GM18907 (cell line): ENCODE results near the gene SLC4A9.
"Not testable (repeated sequence)": the region's sequence is repeated elsewhere in the genome, so short reads cannot be mapped to it uniquely, and the experiment has no call there.

Experiments used
- ATAC-seq: cut with Tn5 transposase; IDR thresholded peaks from one replicate; pipeline ENCODE4 v1.9.1; 2021; ENCODE audit warnings: mild to moderate bottlenecking, moderate library complexity; ENCODE audit not compliant: unreplicated experiment

Gene SLC4A9

DNA sequence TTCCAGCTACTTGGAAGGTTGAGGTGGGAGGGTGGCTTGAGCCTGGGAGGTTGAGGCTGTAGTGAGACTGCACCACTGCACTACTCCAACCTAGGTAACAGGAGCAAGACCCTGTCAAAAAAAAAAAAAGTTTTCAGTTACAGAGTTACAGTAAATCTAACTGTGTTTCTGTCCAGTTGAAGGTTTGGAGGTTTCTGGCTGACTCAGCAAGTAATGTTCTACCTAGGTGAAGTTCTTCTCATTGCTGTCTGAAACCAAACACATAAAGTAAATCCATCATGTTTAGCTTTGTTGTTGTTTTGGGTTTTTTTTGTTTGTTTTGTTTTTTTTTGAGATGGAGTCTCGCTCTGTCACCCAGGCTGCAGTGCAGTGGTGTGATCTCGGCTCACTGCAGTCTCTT, 33.7 kb downstream of the SLC4A9 start:
- no peak for ATAC-seq

DNA sequence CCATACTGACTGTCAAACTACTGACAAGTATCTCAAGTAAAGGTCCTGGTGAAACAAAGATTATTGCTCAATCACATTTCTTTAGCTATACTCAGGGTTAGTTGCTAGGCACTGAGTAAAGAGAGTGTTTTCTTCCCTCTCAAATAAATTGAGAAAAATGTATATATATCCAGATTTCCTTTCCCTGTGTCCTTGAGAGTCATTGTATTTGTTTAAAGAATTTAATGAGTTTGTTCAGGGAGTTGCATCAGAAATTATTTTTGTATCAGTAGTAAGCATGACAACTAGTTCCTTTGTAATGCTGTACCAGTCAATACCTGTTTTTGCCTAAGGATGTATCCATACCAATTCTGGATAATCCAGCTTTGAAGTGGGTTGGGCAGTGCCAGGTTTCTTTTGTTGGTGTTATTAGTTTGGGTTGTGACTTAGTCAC, 38.4 kb downstream of the SLC4A9 start:
- no peak for ATAC-seq

GRCh38 chr5:140399979-140400729, 40.2 kb downstream of the SLC4A9 start:
- peak; percentile 0 for ATAC-seq

DNA sequence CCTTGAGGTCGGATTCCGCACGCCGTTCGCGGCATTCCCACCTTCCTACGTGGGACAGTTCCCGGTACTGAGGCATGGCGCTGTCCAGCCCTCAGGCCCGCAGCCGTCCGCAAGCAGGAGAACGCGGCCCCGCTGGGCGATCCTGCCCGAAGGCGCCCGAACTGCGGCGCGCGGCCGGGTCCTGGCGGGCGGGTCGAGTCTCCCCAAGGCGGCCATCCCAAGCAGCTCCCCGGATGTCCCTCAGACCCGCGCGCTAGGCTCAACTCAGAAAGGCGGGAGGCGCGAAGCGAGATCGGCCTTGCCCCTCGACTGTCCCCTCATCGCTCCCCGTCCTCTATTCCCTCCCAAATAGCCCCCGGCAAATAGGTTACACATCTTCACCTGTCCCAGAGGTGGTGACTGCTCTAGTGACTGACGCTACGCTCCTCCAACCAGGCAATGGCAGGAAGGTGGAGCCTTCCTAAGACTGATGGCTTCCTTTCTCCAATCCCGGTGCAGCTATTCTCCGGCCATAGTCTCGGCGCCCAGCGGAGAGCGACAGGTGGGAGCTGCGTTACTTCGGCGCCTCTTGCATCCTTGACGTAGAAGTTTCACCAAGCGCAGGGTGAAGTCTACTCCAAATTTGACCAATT, 40.9 kb downstream of the SLC4A9 start:
- peak; percentile 77 for ATAC-seq

DNA sequence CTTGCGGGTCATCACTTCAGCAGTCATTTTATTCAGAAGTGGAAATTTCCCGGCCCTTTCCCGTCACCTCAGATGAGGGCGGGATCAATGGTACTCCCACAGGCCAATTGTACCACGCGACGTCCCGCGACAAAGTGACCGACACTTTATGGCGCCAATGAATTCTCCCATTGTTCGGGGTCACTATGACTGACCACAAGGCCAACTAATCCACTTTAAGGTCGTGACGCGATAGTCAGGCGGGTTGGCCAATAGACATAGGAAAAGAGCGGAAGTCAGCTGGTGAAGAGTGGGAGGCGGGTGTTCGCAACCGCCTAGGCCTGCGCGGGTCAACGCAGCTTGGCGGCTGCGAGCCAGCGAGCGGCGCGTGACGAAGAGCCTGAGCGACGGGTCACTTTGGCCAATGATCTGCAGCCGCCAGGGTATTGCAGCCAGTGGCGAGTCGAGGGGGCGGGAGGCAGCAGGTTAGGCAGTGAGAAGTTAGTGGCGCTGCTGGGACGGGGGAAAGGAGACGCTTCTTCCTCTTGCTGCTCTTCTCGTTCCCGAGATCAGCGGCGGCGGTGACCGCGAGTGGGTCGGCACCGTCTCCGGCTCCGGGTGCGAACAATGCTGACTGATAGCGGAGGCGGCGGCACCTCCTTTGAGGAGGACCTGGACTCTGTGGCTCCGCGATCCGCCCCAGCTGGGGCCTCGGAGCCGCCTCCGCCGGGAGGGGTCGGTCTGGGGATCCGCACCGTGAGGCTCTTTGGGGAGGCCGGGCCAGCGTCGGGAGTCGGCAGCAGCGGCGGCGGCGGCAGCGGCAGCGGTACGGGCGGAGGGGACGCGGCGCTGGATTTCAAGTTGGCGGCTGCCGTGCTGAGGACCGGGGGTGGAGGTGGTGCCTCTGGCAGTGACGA, 41.6 kb downstream of the SLC4A9 start, which contains the start of gene ANKHD1:
Gene ANKHD1, plus strand, starts transcription at position 472 of the 896 bp plus-strand sequence. Its CDS starts 135 bp downstream, at position 607.
- ATAC-seq, result peak; percentile 92

DNA sequence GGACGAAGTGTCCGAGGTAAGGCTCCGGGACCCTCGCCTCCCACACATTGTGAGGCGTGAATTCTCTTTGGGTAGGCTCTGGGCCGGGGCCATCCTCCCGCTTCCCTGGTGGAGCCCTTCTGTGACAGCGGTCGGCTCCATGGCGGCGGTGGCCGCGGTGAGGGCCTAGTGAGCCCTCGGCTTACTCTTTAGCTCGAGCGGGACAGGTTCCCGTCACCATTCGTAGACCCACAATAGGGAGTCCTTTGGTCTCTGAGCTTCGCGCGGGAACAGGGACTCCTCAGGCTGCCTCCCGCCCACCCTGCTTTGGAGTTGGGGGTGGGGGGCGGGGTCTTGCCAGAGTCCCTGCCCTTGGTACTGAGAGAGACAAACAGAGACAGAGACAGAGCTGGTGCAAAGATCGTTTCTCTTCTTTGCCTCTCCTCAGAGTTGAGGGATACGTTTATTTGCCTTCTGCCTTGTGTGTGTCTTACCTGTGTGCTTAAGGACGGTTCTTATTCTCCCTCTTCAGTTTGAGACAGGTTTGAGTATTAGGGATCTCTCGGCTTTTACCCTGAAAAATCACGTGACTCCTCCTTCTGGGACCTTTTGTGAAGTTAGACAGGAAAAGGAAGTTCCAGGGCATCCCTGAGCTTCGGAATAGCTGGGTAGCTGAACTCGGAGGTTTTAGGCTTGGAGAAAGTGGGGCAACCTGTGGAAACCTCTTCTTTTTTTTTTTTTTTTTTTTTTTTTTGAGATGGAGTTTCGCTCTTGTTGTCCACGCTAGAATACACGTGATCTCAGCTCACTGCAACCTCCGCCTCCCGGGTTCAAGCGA, 42.5 kb downstream of the SLC4A9 start:
- ATAC-seq, result peak; percentile 1

DNA sequence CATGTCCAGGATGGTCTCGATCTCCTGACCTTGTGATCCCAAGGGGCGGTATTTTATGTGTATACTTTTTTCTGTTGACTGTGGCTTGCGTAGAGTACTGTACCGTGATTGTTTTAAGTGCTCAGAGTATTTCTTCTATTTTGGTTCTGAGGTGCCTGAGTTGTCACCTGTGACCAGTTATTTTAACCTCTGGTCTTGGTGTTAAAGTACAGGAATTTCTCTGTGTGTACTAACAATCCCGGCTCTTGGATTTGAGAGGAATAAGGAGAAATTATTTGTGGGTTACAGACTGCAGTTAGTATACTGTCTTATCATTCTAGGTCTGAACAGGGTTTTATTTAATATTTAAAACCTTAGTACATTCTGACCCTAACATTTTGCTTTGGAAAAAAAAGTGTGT, 43.6 kb downstream of the SLC4A9 start:
- no peak for ATAC-seq

DNA sequence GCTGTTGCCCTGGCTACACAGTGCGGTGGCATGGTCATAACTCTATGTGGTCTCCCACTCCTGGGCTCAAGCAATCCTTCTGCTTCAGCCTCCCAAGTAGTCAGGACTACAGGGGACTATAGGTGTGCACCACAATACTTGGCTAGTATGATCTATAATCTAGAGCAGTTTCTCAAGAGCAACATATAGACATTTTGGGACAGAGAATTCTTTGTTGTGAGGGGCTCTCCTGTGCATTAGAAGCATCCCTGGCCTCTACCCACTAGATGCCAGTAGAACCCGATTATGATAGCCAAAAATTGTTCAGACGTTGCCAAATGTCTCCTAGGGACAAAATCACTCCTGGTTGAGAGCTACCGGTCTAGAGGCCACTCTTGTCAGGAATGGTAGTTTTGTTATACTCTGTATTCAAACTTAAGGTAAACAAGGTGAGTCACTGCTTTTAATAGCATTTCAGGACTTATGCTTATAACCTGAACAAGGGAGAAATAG, 48.8 kb downstream of the SLC4A9 start:
- ATAC-seq, result no peak

GRCh38 chr5:140413230-140413629, 53.2 kb downstream of the SLC4A9 start:
- no peak for ATAC-seq

DNA sequence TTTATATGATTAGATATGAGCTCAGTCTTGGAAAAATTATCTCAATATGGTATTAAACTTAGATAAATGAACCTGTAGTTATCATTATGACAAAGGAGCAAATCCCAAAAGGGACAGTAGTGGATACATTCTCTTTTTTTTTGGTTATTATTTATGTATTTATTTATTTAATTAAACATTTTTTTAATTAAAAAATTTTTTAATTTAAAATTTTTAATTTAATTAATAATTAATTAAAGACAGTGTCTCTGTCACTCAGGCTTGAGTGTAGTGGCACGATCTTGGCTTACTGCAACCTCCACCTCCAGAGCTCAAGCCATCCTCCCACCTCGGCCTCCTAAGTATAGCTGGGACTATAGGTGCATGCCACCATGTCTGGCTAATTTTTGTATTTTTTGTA, 57.2 kb downstream of the SLC4A9 start:
- ATAC-seq, result no peak

- no peak for ATAC-seq
Observed at GRCh38 chr5:140418862-140419520, 59.0 kb downstream of the SLC4A9 start.

GRCh38 chr5:140420226-140420570, 60.2 kb downstream of the SLC4A9 start:
- ATAC-seq, result no peak

DNA sequence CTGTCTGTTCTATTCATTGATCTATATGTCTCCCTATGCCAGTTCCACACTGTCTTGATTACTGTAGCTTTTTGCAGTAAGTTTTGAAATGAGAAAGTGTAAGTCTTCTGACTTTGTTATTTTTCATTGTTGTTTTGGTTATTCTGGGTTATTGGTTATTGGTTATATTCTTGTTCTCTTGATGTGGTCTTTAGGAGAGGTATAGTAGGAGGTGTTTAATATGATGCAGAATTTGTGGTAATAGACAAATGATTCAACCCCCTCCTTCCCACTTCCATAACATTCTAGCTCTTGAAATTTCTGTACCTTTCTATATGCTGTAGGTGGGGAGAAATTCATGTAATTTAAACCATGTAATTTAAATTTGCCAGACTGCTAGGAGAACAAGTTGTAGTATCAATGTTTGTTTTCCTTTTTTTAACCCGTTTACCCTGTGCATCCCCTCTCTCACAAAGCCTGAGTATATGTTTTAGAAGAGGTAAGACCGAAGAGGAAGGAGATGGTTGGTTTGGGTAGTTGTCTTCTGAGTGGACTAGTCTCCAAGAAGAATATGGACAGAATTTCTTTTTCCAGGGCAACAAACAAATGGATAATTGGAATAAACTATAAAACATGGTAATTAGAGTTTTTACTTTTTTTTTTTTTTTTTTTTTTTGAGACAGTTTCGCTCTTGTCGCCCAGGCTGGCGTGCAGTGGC, 60.8 kb downstream of the SLC4A9 start:
- ATAC-seq, result no peak

GRCh38 chr5:140421375-140421774, 61.4 kb downstream of the SLC4A9 start:
- not testable (repeated sequence) for ATAC-seq

DNA sequence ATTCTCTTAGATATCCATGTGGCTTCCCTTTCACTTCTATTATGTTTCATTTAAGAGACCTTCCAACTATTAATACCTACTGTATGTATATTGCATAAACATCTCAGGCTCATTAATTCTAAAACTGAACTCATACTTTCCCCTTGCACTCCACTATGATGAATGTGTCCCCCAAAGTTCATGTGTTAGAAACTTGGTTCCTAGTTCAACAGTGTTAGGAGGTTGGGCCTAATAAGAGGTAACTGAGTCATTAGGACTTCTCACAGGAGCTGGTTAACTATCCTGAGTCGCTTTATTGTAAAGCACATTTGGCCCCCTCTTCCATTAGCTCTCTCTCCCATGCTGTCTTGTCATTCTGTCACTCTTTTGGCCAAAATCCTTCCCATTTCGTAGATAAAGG, 63.6 kb downstream of the SLC4A9 start:
- no peak for ATAC-seq

- ATAC-seq, result no peak
Observed at GRCh38 chr5:140424135-140424534, 64.1 kb downstream of the SLC4A9 start.
